HG03175 (cell line): ENCODE measurements around the gene PANK4.

ENCODE experiments used
- ATAC-seq: cut with Tn5 transposase; IDR thresholded peaks from one replicate; pipeline ENCODE4 v1.9.1; 2021; ENCODE audit warnings: mild to moderate bottlenecking, moderate library complexity; ENCODE audit not compliant: unreplicated experiment

The PANK4 gene

GRCh38 chr1:2530513-2531361, 4.3 kb upstream of the PANK4 start:
- no peak for ATAC-seq

- ATAC-seq, result no peak
Observed at GRCh38 chr1:2529784-2530512, 3.6 kb upstream of the PANK4 start, which contains the start of gene HES5. Gene HES5, minus strand, starts transcription at chr1:2530263. Its CDS starts 99 bp downstream, at chr1:2530164.

GRCh38 chr1:2528966-2529783, 2.8 kb upstream of the PANK4 start:
- no peak for ATAC-seq

GRCh38 chr1:2528611-2528965, 2.2 kb upstream of the PANK4 start:
- ATAC-seq, result no peak

- ATAC-seq, result no peak
Observed at GRCh38 chr1:2528016-2528415, 1.6 kb upstream of the PANK4 start.

GRCh38 chr1:2527556-2527860, 1.1 kb upstream of the PANK4 start:
- ATAC-seq, result no peak

- peak; percentile 30 for ATAC-seq
Observed at GRCh38 chr1:2526824-2527555, 594 bp upstream of the PANK4 start.

- no peak for ATAC-seq
Observed at GRCh38 chr1:2525572-2525919, 850 bp downstream of the PANK4 start.

GRCh38 chr1:2523891-2524609, 2.3 kb downstream of the PANK4 start:
- no peak for ATAC-seq

- no peak for ATAC-seq
Observed at GRCh38 chr1:2523191-2523890, 3.1 kb downstream of the PANK4 start.

- ATAC-seq, result no peak
Observed at GRCh38 chr1:2522230-2522629, 4.2 kb downstream of the PANK4 start.

- ATAC-seq, result no peak
Observed at GRCh38 chr1:2520806-2521205, 5.6 kb downstream of the PANK4 start.

- ATAC-seq, result no peak
Observed at GRCh38 chr1:2520206-2520605, 6.2 kb downstream of the PANK4 start.

GRCh38 chr1:2519729-2520128, 6.7 kb downstream of the PANK4 start:
- ATAC-seq, result no peak

- no peak for ATAC-seq
Observed at GRCh38 chr1:2519029-2519685, 7.2 kb downstream of the PANK4 start.

GRCh38 chr1:2518528-2518927, 7.9 kb downstream of the PANK4 start:
- ATAC-seq, result no peak

- ATAC-seq, result no peak
Observed at GRCh38 chr1:2517966-2518365, 8.4 kb downstream of the PANK4 start.

GRCh38 chr1:2516946-2517345, 9.4 kb downstream of the PANK4 start:
- ATAC-seq, result no peak

- ATAC-seq, result no peak
Observed at GRCh38 chr1:2516124-2516523, 10.3 kb downstream of the PANK4 start.
